OCI-LY7 (cell line): ENCODE data around the gene ARMC5. TPM values are rescaled to one million over a fixed set of nuclear protein-coding genes. Genes with fewer than 3 reads are reported as not detected.
"Not testable (repeated sequence)": the region's sequence is repeated elsewhere in the genome, so short reads cannot be mapped to it uniquely, and the experiment has no call there.

Experiments
- BruUV-seq: library from RNA; stranded (reverse); fragments of 400-500 nt; replicated peaks from 2 replicates; lab custom pipeline; 2021; lab: Mats Ljungman, UMichigan
- CTCF ChIA-PET: fragments of 300-600 bp; sonication (Branson Sonifier 250); formaldehyde crosslinking; loops from one replicate; lab custom pipeline; 2022; ENCODE audit warnings: antibody characterized with exemption; ENCODE audit not compliant: unreplicated experiment; lab: Charles Lee
- POLR2A ChIA-PET: fragments of 300-600 bp; sonication (Branson Sonifier 250); formaldehyde crosslinking; loops from one replicate; lab custom pipeline; 2022; ENCODE audit warnings: antibody characterized with exemption; lab: Charles Lee
- DNase-seq: peaks from one replicate; pipeline ENCODE4 v3.0.0-alpha.2; 2015; ENCODE audit warnings: low spot score
- H2AFZ ChIP-seq: fragments of 200-600 bp; sonication (generic), shearing (Covaris generic); 2 replicates; pipeline ENCODE4 v1.6.1; 2014; ENCODE audit warnings: mild to moderate bottlenecking, antibody characterized with exemption, low read length, moderate library complexity
- H3K27ac ChIP-seq: fragments of 200-600 bp; sonication (generic); 2 replicates; pipeline ENCODE4 v1.5.1; 2014; ENCODE audit warnings: mixed run types, low read depth, mild to moderate bottlenecking, moderate library complexity, low read length, inconsistent platforms; ENCODE audit not compliant: poor library complexity, severe bottlenecking
- H3K36me3 ChIP-seq: fragments of 200-600 bp; sonication (generic); 2 replicates; pipeline ENCODE4 v1.6.1; 2014; ENCODE audit warnings: mild to moderate bottlenecking, antibody characterized with exemption, low read length, moderate library complexity, mixed read lengths; ENCODE audit not compliant: insufficient read depth
- H3K4me1 ChIP-seq: fragments of 200-600 bp; sonication (generic); 2 replicates; pipeline ENCODE4 v1.5.1; 2014; ENCODE audit warnings: mild to moderate bottlenecking, low read length; ENCODE audit not compliant: insufficient read depth, poor library complexity, severe bottlenecking
- H3K4me2 ChIP-seq: fragments of 200-600 bp; sonication (generic); 2 replicates; pipeline ENCODE4 v1.6.1; 2014; ENCODE audit warnings: mild to moderate bottlenecking, low read length
- H3K4me3 ChIP-seq: fragments of 200-600 bp; sonication (generic); 2 replicates; pipeline ENCODE4 v1.5.1; 2014; ENCODE audit warnings: mild to moderate bottlenecking, low read depth, low read length; ENCODE audit not compliant: poor library complexity, severe bottlenecking
- H3K79me2 ChIP-seq: fragments of 200-600 bp; sonication (generic); 2 replicates; pipeline ENCODE4 v1.6.1; 2016; ENCODE audit warnings: low read depth, mild to moderate bottlenecking, low read length, moderate library complexity, mixed read lengths; ENCODE audit not compliant: insufficient read depth
- H3K9me2 ChIP-seq: fragments of 200-600 bp; sonication (generic); 2 replicates; pipeline ENCODE4 v1.6.1; 2016; ENCODE audit warnings: mild to moderate bottlenecking, low read length, mixed read lengths; ENCODE audit not compliant: insufficient read depth
- H3K9me3 ChIP-seq: fragments of 200-600 bp; sonication (generic); 2 replicates; pipeline ENCODE4 v1.6.1; 2014; ENCODE audit warnings: mild to moderate bottlenecking, mixed run types, low read length, mixed read lengths
- H4K20me1 ChIP-seq: fragments of 200-600 bp; sonication (generic); 2 replicates; pipeline ENCODE4 v1.6.1; 2014; ENCODE audit warnings: mild to moderate bottlenecking, antibody characterized with exemption, low read length, moderate library complexity, mixed read lengths; ENCODE audit not compliant: insufficient read depth
- CTCF ChIP-seq: fragments of 200-600 bp; sonication (generic); conservative IDR thresholded peaks from 2 replicates; pipeline ENCODE4 v1.5.1; 2014; ENCODE audit warnings: mild to moderate bottlenecking, antibody characterized with exemption, low read length, moderate library complexity, mixed read lengths
- EZH2phosphoT487 ChIP-seq: fragments of 200-600 bp; sonication (generic); IDR thresholded peaks from 2 replicates; pipeline ENCODE4 v1.6.1; 2018; ENCODE audit warnings: low read depth, borderline replicate concordance, mild to moderate bottlenecking, mixed run types, antibody characterized with exemption, low read length, moderate library complexity, mixed read lengths
- intact Hi-C: fragments of 100-400 bp; cut with micrococcal nuclease; formaldehyde crosslinking; loops from one replicate; pipeline ENCODE4 v1.10.0; 2022; ENCODE audit not compliant: unreplicated experiment
- total RNA-seq, 2 experiments: library from RNA; depleted of rRNA in 1 of 2; stranded (reverse); fragments of >200 nt in 1 of 2; shearing (Covaris generic) in 1 of 2; gene quantifications; 2 replicates each; pipeline ENCODE4 v1.2.3, GENCODE V29; 2014 to 2022

ARMC5 gene
- total RNA-seq, 2 experiments from 2014 or later: 6.4 to 8.8 TPM

DNA sequence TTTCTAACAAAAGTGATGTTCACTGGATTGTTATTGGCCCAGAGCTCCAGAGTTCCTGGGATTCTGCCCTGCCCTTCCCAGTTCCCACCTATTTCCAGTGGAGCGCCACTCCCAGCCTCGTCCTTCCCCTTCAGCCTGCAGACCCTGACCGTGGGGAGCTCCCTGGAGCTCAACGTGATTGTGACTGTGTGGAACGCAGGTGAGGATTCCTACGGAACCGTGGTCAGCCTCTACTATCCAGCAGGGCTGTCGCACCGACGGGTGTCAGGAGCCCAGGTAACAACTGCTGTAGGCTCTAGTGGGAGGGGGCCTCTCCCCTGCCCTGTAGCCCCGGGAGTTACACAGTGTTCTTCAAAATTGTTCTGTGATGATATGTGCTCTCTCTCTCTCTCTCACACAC, 42.9 kb upstream of the ARMC5 start:
- H3K79me2 ChIP-seq: no peaks in the 10 kb centered on the region
- ChIA-PET CTCF (no interaction called here), POLR2A (no interaction called here)
- no TSS peak for BruUV-seq
- DNase-seq: no peak
- H3K4me1 ChIP-seq: no peaks in the 10 kb centered on the region
- no peaks in the 10 kb centered on the region for H3K9me2 ChIP-seq
- H4K20me1 ChIP-seq: no peaks in the 10 kb centered on the region
- H3K36me3 ChIP-seq: no peaks in the 10 kb centered on the region
- no peak overlapping the region for H3K4me3 ChIP-seq
- H3K4me2 ChIP-seq: no peak overlapping the region
- TF ChIP-seq EZH2phosphoT487 (no peak), CTCF (no peak)
- H3K9me3 ChIP-seq: no peaks in the 10 kb centered on the region
- H2AFZ ChIP-seq: no peak overlapping the region
- H3K27ac ChIP-seq: no peak overlapping the region
- intact Hi-C loops: no loop called here

DNA sequence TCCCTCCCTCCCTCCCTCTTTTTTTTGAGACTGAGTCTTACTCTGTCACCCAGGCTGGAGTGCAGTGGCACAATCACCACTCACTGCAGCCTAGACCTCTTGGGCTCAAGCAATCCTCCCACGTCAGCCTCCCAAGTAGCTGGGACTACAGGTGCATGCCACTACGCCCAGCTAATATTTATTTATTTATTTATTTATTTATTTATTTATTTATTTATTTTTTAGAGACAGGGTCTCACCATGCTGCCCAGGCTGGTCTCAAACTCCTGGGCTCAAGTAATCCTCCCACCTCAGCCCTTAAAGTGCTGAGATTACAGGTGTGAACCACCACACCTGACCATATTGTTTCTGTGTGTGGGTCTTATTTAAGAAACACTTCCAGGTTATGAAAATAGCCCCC, 42.3 kb upstream of the ARMC5 start:
- H3K4me2 ChIP-seq, CTCF ChIA-PET, DNase-seq, H3K9me3 ChIP-seq, H3K79me2 ChIP-seq, H2AFZ ChIP-seq, H3K27ac ChIP-seq, POLR2A ChIA-PET, H3K4me1 ChIP-seq, H4K20me1 ChIP-seq, H3K36me3 ChIP-seq, H3K4me3 ChIP-seq, H3K9me2 ChIP-seq, intact Hi-C loops, BruUV-seq: not testable (repeated sequence)

DNA sequence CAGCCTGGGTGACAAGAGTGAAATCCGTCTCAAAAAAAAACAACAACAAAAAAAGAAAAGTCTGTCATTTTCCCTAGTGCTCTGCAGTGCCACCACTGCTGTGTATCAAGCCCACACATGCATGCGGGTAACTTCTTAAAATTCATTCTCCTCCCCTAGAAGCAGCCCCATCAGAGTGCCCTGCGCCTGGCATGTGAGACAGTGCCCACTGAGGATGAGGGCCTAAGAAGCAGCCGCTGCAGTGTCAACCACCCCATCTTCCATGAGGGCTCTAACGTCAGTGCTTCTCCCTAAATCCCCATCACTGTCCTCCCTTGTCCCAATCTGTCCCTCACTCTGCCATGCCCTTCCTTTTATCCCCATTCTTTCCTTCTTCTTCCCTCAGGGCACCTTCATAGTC, 41.4 kb upstream of the ARMC5 start:
- Histone ChIP-seq H3K9me3 (no peaks in the 10 kb centered on the region), H3K4me2 (no peak overlapping the region), H3K27ac (no peak overlapping the region), H2AFZ (no peak overlapping the region), H3K36me3 (no peaks in the 10 kb centered on the region), H3K79me2 (no peaks in the 10 kb centered on the region), H4K20me1 (no peaks in the 10 kb centered on the region), H3K9me2 (no peaks in the 10 kb centered on the region), H3K4me1 (no peaks in the 10 kb centered on the region), H3K4me3 (no peak overlapping the region)
- TF ChIP-seq CTCF (no peak), EZH2phosphoT487 (no peak)
- no peak for DNase-seq
- intact Hi-C loops: no loop called here
- CTCF ChIA-PET: no interaction called here
- BruUV-seq: no TSS peak
- POLR2A ChIA-PET: no interaction called here
